Measurements from ENCODE around the gene SIK2.

- TF ChIP-seq CTCF (IDR thresholded peaks at IDR 0.05) = no peak
- no peak for TF ChIP-seq EZH2 (IDR thresholded peaks at IDR 0.05; ENCODE audit: borderline replicate concordance, insufficient read depth, low read depth, low read length, poor library complexity, severe bottlenecking)
These were observed 3.4 kb downstream of the SIK2 start for GRCh38 chr11:111605681-111606080.
